ENCODE measurements around the gene CCDC146. TPM values are rescaled to one million over a fixed set of nuclear protein-coding genes. Genes with fewer than 3 reads are reported as not detected.

Gene CCDC146
- total RNA-seq, 1 experiment from 2014 or later = 0.72 TPM

DNA sequence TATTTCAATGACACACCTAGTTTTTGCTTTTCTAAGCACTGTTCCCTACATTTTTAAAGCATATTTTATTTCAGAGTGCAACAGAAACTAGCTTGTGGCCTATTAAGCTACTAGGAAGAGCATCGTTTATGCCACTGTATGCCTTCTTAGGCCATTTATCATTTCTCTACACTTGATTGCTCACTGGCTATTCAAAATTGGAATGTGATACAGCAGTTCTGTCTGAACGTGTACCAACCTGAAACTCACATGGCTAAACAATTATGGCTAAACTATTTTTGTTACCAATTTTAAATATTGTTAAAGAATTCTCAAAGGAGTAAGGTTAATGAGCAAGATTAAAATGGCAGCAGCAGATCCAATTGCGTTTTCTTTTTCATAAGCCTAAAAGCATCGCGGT, 188.6 kb downstream of the CCDC146 start:
- peaks cover 0 to 12% (median 3%) of the 10 kb centered on the region in 3 experiments; a peak in 3 of 7 replicates for H3K36me3 Mint-ChIP-seq (ENCODE audit: insufficient read depth in 1 of 3, low read depth in 3 of 3)
- Histone ChIP-seq H2AFZ (ENCODE audit: low read length) (no peak overlapping the region), H4K91ac (ENCODE audit: insufficient read length, low read depth, low read length) (no peak overlapping the region)

More for the DNA sequence above, 188.6 kb downstream of the CCDC146 start:
- Histone ChIP-seq H2BK5ac (ENCODE audit: insufficient read length, low read length) (no peak overlapping the region), H3K79me2 (ENCODE audit: insufficient read depth, low read length) (no peaks in the 10 kb centered on the region), H3K4me1 (ENCODE audit: insufficient read depth, low read length) (no peaks in the 10 kb centered on the region; the same call in 1 of the 2 replicates), H3K23me2 (ENCODE audit: insufficient read length, low read depth, low read length, poor library complexity, severe bottlenecking) (no peaks in the 10 kb centered on the region), H3K56ac (ENCODE audit: insufficient read length, low read depth, low read length) (no peak overlapping the region), H4K8ac (replicated peaks; ENCODE audit: insufficient read length, low read depth, low read length) (no peak overlapping the region), H3T11ph (ENCODE audit: low read length) (no peak overlapping the region), H2BK120ac (ENCODE audit: low read depth, low read length, poor library complexity, severe bottlenecking) (no peak overlapping the region), H3K14ac (ENCODE audit: insufficient read depth, low read length) (no peak overlapping the region), H3K27ac (ENCODE audit: insufficient read length, low read depth, low read length) (no peak overlapping the region), H3K23ac (ENCODE audit: insufficient read length, low read depth, low read length) (no peak overlapping the region), H3K4me2 (ENCODE audit: insufficient read depth, insufficient read length, low read length) (no peak overlapping the region), H3K18ac (ENCODE audit: insufficient read length, low read depth, low read length) (no peak overlapping the region), H4K20me1 (ENCODE audit: control insufficient read depth, insufficient read depth, insufficient read length) (no peaks in the 10 kb centered on the region), H3K79me1 (ENCODE audit: insufficient read depth, low read depth, low read length, poor library complexity, severe bottlenecking) (no peaks in the 10 kb centered on the region), H3K4ac (ENCODE audit: low read depth, low read length) (no peak overlapping the region), H3K27me3 (ENCODE audit: insufficient read depth, low read length) (no peaks in the 10 kb centered on the region), H2BK12ac (ENCODE audit: insufficient read length, low read depth, low read length) (no peak overlapping the region), H2AK5ac (ENCODE audit: insufficient read length, low read length) (no peak overlapping the region), H2BK20ac (ENCODE audit: low read depth, low read length, poor library complexity, severe bottlenecking) (no peak overlapping the region), H4K5ac (ENCODE audit: insufficient read length, low read depth, low read length) (no peak overlapping the region), H3K9ac (ENCODE audit: extremely low read depth, insufficient read length, low read length) (no peak overlapping the region), H3K9me3 (ENCODE audit: control insufficient read depth, low read depth, low read length) (no peaks in the 10 kb centered on the region), H2BK15ac (ENCODE audit: low read depth, low read length) (no peak overlapping the region)
- DNase-seq = no peak
- Mint-ChIP-seq H3K27me3 (ENCODE audit: low read depth) (no peaks in the 10 kb centered on the region), H3K27ac (no peak overlapping the region), H3K9me3 (no peaks in the 10 kb centered on the region; a peak in 1 of 5 replicates), H3K4me3 (no peak overlapping the region), H3K4me1 (peaks cover 20 to 21% of the 10 kb centered on the region in 2 experiments)
- no CpG with 5 or more reads among the region's 5 CpGs for WGBS (ENCODE audit: extremely low coverage, insufficient read length, low lambda C conversion rate)
- TF ChIP-seq, protein P1, sequence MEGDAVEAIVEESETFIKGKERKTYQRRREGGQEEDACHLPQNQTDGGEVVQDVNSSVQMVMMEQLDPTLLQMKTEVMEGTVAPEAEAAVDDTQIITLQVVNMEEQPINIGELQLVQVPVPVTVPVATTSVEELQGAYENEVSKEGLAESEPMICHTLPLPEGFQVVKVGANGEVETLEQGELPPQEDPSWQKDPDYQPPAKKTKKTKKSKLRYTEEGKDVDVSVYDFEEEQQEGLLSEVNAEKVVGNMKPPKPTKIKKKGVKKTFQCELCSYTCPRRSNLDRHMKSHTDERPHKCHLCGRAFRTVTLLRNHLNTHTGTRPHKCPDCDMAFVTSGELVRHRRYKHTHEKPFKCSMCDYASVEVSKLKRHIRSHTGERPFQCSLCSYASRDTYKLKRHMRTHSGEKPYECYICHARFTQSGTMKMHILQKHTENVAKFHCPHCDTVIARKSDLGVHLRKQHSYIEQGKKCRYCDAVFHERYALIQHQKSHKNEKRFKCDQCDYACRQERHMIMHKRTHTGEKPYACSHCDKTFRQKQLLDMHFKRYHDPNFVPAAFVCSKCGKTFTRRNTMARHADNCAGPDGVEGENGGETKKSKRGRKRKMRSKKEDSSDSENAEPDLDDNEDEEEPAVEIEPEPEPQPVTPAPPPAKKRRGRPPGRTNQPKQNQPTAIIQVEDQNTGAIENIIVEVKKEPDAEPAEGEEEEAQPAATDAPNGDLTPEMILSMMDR (conservative IDR thresholded peaks at IDR 0.05) = no peak

All from H9 (cell line).